ENCODE measurements around the gene CNGA4. TPM values are rescaled to one million over a fixed set of nuclear protein-coding genes. Genes with fewer than 3 reads are reported as not detected.
A peak's percentile ranks its signal among the peaks of the same experiment; 100 is the strongest.

CNGA4 gene
- polyA plus RNA-seq, 3 donors: 0.69 TPM; not detected in 2

- no peak for TF ChIP-seq CTCF (IDR thresholded peaks at IDR 0.05)
- Mint-ChIP-seq H3K4me3 (no peak overlapping the region), H3K9me3 (peaks cover 0 to 4% (median 2%) of the 10 kb centered on the region in 7 donors), H3K36me3 (peaks cover 61 to 62% of the 10 kb centered on the region in 2 donors), H3K27ac (peak overlapping the region; percentile 100), H3K27me3 (ENCODE audit: low read depth in 3 of 3) (peaks cover 0 to 2% (median 1%) of the 10 kb centered on the region in 3 donors), H3K4me1 (peaks cover 70% of the 10 kb centered on the region)
- Histone ChIP-seq H3K4me2 (replicated peaks; ENCODE audit: extremely low read depth, low read length, poor library complexity, severe bottlenecking) (peak overlapping the region; percentile 28), H3K9me3 (replicated peaks in 1 of 2; ENCODE audit: control insufficient read depth in 1 of 2, insufficient read depth in 1 of 2, low read length in 2 of 2) (no peaks in the 10 kb centered on the region), H2AFZ (ENCODE audit: insufficient read depth, low read depth, low read length, poor library complexity, severe bottlenecking) (no peak overlapping the region), H3K36me3 (replicated peaks in 1 of 2; ENCODE audit: control insufficient read depth in 1 of 2, insufficient read depth in 2 of 2, low read length in 2 of 2) (peaks cover 16 to 41% of the 10 kb centered on the region in 2 donors), H3K27ac (ENCODE audit: low read depth in 1 of 2, low read length in 2 of 2) (peak overlapping the region; percentile 37 to 100), H3K27me3 (ENCODE audit: control insufficient read depth in 2 of 2, insufficient read depth in 2 of 2, low read length in 2 of 2) (no peaks in the 10 kb centered on the region), H3K4me3 (replicated peaks in 1 of 3; ENCODE audit: low read depth in 2 of 3, low read length in 3 of 3) (peak overlapping the region in 1 of 3 experiments; percentile 20), H3K9ac (ENCODE audit: insufficient read depth, low read length, poor library complexity, severe bottlenecking) (no peak overlapping the region), H3K79me2 (ENCODE audit: insufficient read depth, low read length) (peaks cover 19% of the 10 kb centered on the region), H4K20me1 (ENCODE audit: insufficient read depth, low read length) (no peaks in the 10 kb centered on the region), H3K4me1 (ENCODE audit: control insufficient read depth in 1 of 2, insufficient read depth in 2 of 2, low read length in 2 of 2) (peaks cover 63 to 76% of the 10 kb centered on the region in 2 donors)
- WGBS (ENCODE audit: insufficient coverage): 0% methylated on average over 1 of the region's 1 CpG
- peak; percentile 81 to 97 (median 94) for DNase-seq
- intact Hi-C loops (cut with micrococcal nuclease): loop anchor here in 1 of 2 donors (5.0 kb wide), 1 partner anchor 77 kb away; no protein-coding TSS in a partner anchor
Observed at GRCh38 chr11:6204706-6205105, 34.2 kb upstream of the CNGA4 start.

GRCh38 chr11:6205366-6205765, 33.5 kb upstream of the CNGA4 start, which contains the start of gene C11orf42:
Gene C11orf42, plus strand, starts transcription at chr11:6205557. Its CDS starts 59 bp downstream, at chr11:6205616.
- H3K4me1 Mint-ChIP-seq: peaks cover 64% of the 10 kb centered on the region
- no CpG with 5 or more reads among the region's 1 CpG for WGBS (ENCODE audit: insufficient coverage)
- H3K4me3 Mint-ChIP-seq: no peak within 1 kb of the TSS
- H4K20me1 ChIP-seq (ENCODE audit: insufficient read depth, low read length): no peaks in the 10 kb centered on the region
- H3K9me3 Mint-ChIP-seq: peaks cover 0 to 4% (median 2%) of the 10 kb centered on the region in 7 donors
- peaks cover 22 to 47% of the 10 kb centered on the region in 2 donors for H3K36me3 ChIP-seq (replicated peaks in 1 of 2; ENCODE audit: control insufficient read depth in 1 of 2, insufficient read depth in 2 of 2, low read length in 2 of 2)
- H3K9me3 ChIP-seq (replicated peaks in 1 of 2; ENCODE audit: control insufficient read depth in 1 of 2, insufficient read depth in 1 of 2, low read length in 2 of 2): no peaks in the 10 kb centered on the region
- H2AFZ ChIP-seq (ENCODE audit: insufficient read depth, low read depth, low read length, poor library complexity, severe bottlenecking): no peak within 1 kb of the TSS
- peak within 1 kb of the TSS in 1 of 3 experiments; percentile 20 for H3K4me3 ChIP-seq (replicated peaks in 1 of 3; ENCODE audit: low read depth in 2 of 3, low read length in 3 of 3)
- peaks cover 56 to 69% of the 10 kb centered on the region in 2 donors for H3K4me1 ChIP-seq (ENCODE audit: control insufficient read depth in 1 of 2, insufficient read depth in 2 of 2, low read length in 2 of 2)
- peaks cover 19% of the 10 kb centered on the region for H3K79me2 ChIP-seq (ENCODE audit: insufficient read depth, low read length)
- peak within 1 kb of the TSS; percentile 67 to 100 for H3K27ac ChIP-seq (ENCODE audit: low read depth in 1 of 2, low read length in 2 of 2)
- no peak within 1 kb of the TSS for H3K9ac ChIP-seq (ENCODE audit: insufficient read depth, low read length, poor library complexity, severe bottlenecking)
- peaks cover 0 to 2% (median under 1%) of the 10 kb centered on the region in 3 donors for H3K27me3 Mint-ChIP-seq (ENCODE audit: low read depth in 3 of 3)
- intact Hi-C loops (cut with micrococcal nuclease): no loop called here
- DNase-seq: peak in 1 of 3 donors; percentile 25
- no peak for TF ChIP-seq CTCF (IDR thresholded peaks at IDR 0.05)
- H3K4me2 ChIP-seq (replicated peaks; ENCODE audit: extremely low read depth, low read length, poor library complexity, severe bottlenecking): peak within 1 kb of the TSS; percentile 28
- H3K27ac Mint-ChIP-seq: peak within 1 kb of the TSS; percentile 100
- peaks cover 55 to 65% of the 10 kb centered on the region in 2 donors for H3K36me3 Mint-ChIP-seq
- H3K27me3 ChIP-seq (ENCODE audit: control insufficient read depth in 2 of 2, insufficient read depth in 2 of 2, low read length in 2 of 2): no peaks in the 10 kb centered on the region
